Motor neuron (in vitro differentiated cells): ENCODE data around the gene KCNJ6. TPM values are rescaled to one million over a fixed set of nuclear protein-coding genes. Genes with fewer than 3 reads are reported as not detected.
"Not testable (repeated sequence)": the region's sequence is repeated elsewhere in the genome, so short reads cannot be mapped to it uniquely, and the experiment has no call there.

Source experiments
- ATAC-seq, 8 experiments: fragments of 200-7000 bp; cut with Tn5 transposase; replicated peaks in 6 of 8; 2 replicates each; pipeline ENCODE4 v1.8.0; 2021; ENCODE audit warnings: mild to moderate bottlenecking in 8 of 8, moderate library complexity in 8 of 8
- H3K27ac ChIP-seq, 2 donors: fragments of 250-450 bp; sonication (Bioruptor Pico); 2 replicates each; pipeline ENCODE4 v1.9.0; 2021; ENCODE audit warnings: antibody characterized with exemption in 2 of 2, mild to moderate bottlenecking in 2 of 2, moderate library complexity in 1 of 2
- H3K4me1 ChIP-seq, 2 donors: fragments of 250-450 bp; sonication (Bioruptor Pico); replicated peaks in 1 of 2; 2 replicates each; pipeline ENCODE4 v1.6.1; 2021; ENCODE audit warnings: antibody characterized with exemption in 2 of 2, mild to moderate bottlenecking in 2 of 2, moderate library complexity in 1 of 2
- H3K4me3 ChIP-seq, 5 donors: fragments of 250-450 bp; sonication (Bioruptor Pico); 2 replicates each; pipeline ENCODE4 v1.9.0; 2021; ENCODE audit warnings: antibody characterized with exemption in 5 of 5, mild to moderate bottlenecking in 5 of 5, moderate library complexity in 4 of 5
- WGBS, 10 experiments: fragments of 450-650 bp; shearing (Covaris generic); methylation state at CpG; one replicate each; pipeline ENCODE4 v1.0.0; 2022; 5-methylcytosine and 5-hydroxymethylcytosine counted together
- in situ Hi-C, 9 experiments: fragments of 400-800 bp; cut with MboI; loops; one replicate each; pipeline ENCODE4 v1.15.0; 2021; ENCODE audit warnings: low sequenced_read_pairs in 9 of 9, low pct_unique_long_range_greater_than_20kb in 2 of 9; ENCODE audit not compliant: unreplicated experiment in 9 of 9
- total RNA-seq, 8 experiments: library from RNA; unstranded; fragments of 300-600 nt; gene quantifications; 2 replicates each; pipeline versions ENCODE4 v1.2.3 to v1.2.4, GENCODE V29; 2022

The KCNJ6 gene
- total RNA-seq, 8 experiments from 2014 or later: 0.05 to 3.4 (median 0.61) TPM

DNA sequence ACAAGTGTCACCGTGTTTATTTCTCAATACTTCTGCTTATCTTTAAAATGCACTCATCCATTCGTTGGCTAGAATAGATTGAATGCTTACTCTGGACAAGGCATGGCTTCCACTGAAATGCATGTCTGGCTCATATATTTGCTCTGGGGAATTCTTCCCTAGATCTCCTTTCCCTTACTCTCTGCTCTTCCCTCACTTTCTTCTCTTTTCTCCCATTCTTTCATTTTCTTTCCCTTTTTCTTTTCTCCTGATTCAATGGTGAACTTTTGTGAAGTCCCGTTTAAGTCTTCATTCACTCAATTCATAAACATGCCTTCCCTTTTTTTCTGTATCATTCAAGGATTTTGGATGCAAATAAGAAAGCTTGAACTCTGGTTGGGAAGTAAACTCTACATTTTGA is 315.2 kb downstream of the KCNJ6 start:
- no peak overlapping the region for H3K27ac ChIP-seq
- in situ Hi-C loops: no loop called here
- 0 to 82% (median 72%) methylated on average over 1 to 3 of the region's 3 CpGs for WGBS, 10 experiments
- no peak overlapping the region for H3K4me3 ChIP-seq
- H3K4me1 ChIP-seq: no peaks in the 10 kb centered on the region
- ATAC-seq: no peak

GRCh38 chr21:37595944-37596343 is 320.3 kb downstream of the KCNJ6 start:
- H3K4me1 ChIP-seq: no peaks in the 10 kb centered on the region
- no peak for ATAC-seq

GRCh38 chr21:37594472-37594951 is 321.7 kb downstream of the KCNJ6 start:
- in situ Hi-C loops: no loop called here
- H3K4me1 ChIP-seq: no peaks in the 10 kb centered on the region
- no peak for ATAC-seq
- WGBS, 10 experiments: 33 to 100% (median 80%) methylated on average over 2 to 8 of the region's 15 CpGs; no CpG with 5 or more reads in 5 of the 10 experiments
- H3K4me3 ChIP-seq: no peak overlapping the region
- no peak overlapping the region for H3K27ac ChIP-seq

More at GRCh38 chr21:37595944-37596343, 320.3 kb downstream of the KCNJ6 start:
- in situ Hi-C loops: no loop called here
- no peak overlapping the region for H3K4me3 ChIP-seq
- WGBS, 10 experiments: 87 to 100% (median 100%) methylated on average over 1 to 3 of the region's 8 CpGs; no CpG with 5 or more reads in 5 of the 10 experiments
- H3K27ac ChIP-seq: no peak overlapping the region

- WGBS, 10 experiments: 20 to 100% (median 64%) methylated on average over 1 to 11 of the region's 19 CpGs; no CpG with 5 or more reads in 2 of the 10 experiments
- no peak overlapping the region for H3K4me3 ChIP-seq
- H3K27ac ChIP-seq: no peak overlapping the region
- H3K4me1 ChIP-seq: no peaks in the 10 kb centered on the region
- no peak for ATAC-seq
- in situ Hi-C loops: no loop called here
Measured at GRCh38 chr21:37593740-37594471, 322.4 kb downstream of the KCNJ6 start.

DNA sequence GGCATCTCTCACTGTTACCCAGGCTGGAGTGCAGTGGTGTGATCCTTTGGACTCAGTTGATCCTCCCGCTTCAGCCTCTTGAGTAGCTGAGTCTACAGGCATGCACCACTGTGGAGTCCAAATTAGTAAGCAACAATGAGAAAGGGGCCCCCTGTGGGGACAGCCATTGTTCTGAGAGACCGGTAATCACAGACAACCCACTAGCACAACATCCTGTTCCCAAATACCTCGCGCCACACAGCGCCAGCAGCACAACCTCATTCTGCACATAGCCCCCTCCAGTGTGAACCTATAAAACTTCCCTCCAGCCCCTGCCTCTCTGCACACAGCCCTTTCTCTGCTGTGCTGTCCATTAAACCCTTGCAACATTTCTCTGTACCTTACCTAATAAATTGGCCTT is 323.2 kb downstream of the KCNJ6 start:
- in situ Hi-C loops: no loop called here
- WGBS, 10 experiments: 0 to 100% (median 81%) methylated on average over 1 to 4 of the region's 5 CpGs; no CpG with 5 or more reads in 2 of the 10 experiments
- Histone ChIP-seq H3K4me1 (no peaks in the 10 kb centered on the region), H3K27ac (no peak overlapping the region), H3K4me3 (no peak overlapping the region)
- peak in 1 of 8 experiments; percentile 7 for ATAC-seq

- WGBS, 10 experiments: 38 to 60% (median 45%) methylated on average over 1 to 3 of the region's 4 CpGs; no CpG with 5 or more reads in 3 of the 10 experiments
- H3K4me3 ChIP-seq: no peak overlapping the region
- H3K27ac ChIP-seq: no peak overlapping the region
- H3K4me1 ChIP-seq: no peaks in the 10 kb centered on the region
- in situ Hi-C loops: no loop called here
- no peak for ATAC-seq
Measured at GRCh38 chr21:37592496-37592895, 323.8 kb downstream of the KCNJ6 start.

DNA sequence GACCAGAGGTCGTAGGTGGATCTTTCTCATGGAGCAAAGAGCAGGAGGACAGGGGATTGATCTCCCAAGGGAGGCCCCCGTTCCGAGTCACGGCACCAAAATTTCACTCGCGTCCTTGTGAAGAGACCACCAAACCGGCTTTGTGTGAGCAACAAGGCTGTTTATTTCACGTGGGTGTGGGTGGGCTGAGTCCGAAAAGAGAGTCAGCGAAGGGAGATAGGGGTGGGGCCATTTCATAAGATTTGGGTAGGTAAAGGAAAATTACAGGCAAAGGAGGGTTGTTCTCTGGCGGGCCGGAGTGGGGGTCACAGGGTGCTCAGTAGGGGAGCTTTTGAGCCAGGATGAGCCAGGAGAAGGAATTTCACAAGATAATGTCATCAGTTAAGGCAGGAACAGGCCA is 324.3 kb downstream of the KCNJ6 start:
- H3K4me3 ChIP-seq, H3K4me1 ChIP-seq, ATAC-seq, in situ Hi-C loops, H3K27ac ChIP-seq: not testable (repeated sequence)
- WGBS, 10 experiments: 90 to 100% methylated on average over 1 to 7 of the region's 12 CpGs; no CpG with 5 or more reads in 8 of the 10 experiments

DNA sequence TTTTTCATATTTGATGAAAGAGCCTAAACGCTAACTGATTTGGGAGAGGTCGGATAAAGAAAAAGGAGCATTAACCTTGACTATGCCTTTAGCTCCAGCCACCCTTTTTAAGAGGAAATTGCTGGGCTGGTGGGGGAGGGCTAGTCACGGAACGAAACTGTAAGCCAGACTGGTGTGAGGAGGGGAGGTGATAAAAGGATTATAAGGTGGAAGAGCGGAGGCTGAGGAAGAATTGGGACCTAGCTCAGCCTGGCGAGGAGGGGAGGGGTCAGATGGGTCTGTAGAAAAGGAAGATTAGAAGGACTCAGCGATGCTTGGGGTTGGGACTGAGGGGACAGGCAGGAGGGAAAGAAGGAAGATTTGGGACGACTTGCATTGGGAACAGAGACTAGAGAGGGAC is 325.4 kb downstream of the KCNJ6 start:
- H3K4me3 ChIP-seq, ATAC-seq, H3K27ac ChIP-seq, in situ Hi-C loops, H3K4me1 ChIP-seq: not testable (repeated sequence)
- WGBS, 10 experiments: 10 to 68% (median 50%) methylated on average over 1 to 5 of the region's 8 CpGs; no CpG with 5 or more reads in 3 of the 10 experiments

DNA sequence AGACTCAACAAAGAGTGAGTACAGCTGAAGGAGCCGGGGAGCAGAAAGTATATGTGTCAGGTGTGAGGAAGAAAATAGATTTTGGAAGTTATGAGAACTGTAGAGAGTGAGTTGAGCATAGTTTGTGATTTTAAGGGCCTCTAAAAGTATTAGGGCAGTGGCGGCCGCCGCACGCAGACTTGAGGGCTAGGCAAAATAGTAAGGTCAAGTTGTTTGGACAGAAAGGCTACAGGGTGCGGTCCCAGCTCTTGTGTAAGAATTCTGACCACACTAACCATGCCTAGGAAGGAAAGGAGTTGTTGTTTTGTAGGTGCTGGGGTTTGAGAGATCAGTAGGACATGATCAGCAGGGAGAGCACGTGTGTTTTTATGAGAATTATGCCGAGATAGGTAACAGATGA is 327.6 kb downstream of the KCNJ6 start:
- H3K27ac ChIP-seq, H3K4me3 ChIP-seq, in situ Hi-C loops, ATAC-seq, H3K4me1 ChIP-seq: not testable (repeated sequence)
- WGBS, 10 experiments: 0 to 100% (median 81%) methylated on average over 1 to 6 of the region's 8 CpGs; no CpG with 5 or more reads in 6 of the 10 experiments

DNA sequence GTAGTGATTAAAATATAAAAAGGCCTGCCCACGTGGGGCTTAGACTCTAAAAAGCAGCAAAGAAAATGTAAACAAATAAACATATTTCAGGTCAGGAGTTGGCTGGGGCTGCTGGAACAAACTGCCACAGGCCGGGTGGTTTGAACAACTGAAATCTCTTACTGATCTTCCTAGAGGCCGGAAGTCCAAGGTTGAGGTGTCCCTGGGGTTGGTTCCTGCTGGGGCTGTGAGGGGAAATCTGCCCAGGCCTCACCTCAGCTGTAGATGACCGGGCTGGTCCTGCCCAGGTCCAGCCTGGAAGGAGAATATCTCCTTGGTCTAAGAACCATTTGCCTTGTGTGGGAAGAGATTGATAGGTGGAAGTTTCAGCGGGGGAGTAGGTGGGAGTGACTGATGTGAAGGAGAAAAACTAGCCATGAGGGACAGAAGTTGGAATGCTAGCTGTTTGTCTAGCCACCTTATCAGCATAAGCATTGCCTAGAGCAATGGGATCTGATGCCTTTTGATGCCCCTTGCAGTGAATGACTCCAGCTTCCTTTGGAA is 328.6 kb downstream of the KCNJ6 start:
- in situ Hi-C loops: no loop called here
- no peak for ATAC-seq
- H3K4me3 ChIP-seq: no peak overlapping the region
- 0 to 60% (median 53%) methylated on average over 1 to 5 of the region's 5 CpGs; no CpG with 5 or more reads in 2 of the 10 experiments for WGBS, 10 experiments
- no peak overlapping the region for H3K27ac ChIP-seq
- H3K4me1 ChIP-seq: no peaks in the 10 kb centered on the region

DNA sequence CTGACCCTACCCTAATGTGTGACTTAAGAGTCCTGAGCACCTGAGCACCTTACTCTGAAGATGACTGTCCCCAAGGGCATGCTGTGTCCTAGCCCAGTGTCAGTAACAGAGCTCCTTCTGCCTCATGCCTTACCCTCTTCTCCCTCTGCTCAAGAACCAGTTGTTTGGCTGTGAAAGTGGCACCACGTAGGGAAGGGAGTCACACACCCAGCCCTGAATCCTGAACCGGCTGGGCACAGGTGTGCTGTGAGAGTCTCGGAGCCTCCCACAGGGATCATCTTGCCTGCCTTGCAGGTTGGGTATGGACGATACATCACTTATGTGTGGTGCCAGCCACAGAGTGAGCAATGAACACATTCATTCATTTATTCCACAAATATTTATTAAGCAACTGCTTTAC is 329.1 kb downstream of the KCNJ6 start:
- ATAC-seq: no peak
- peak overlapping the region in 1 of 2 donors; percentile 26 for H3K27ac ChIP-seq
- WGBS, 10 experiments: 58 to 100% (median 83%) methylated on average over 1 to 4 of the region's 4 CpGs; no CpG with 5 or more reads in 3 of the 10 experiments
- no peak overlapping the region for H3K4me3 ChIP-seq
- in situ Hi-C loops: no loop called here
- H3K4me1 ChIP-seq: no peaks in the 10 kb centered on the region

DNA sequence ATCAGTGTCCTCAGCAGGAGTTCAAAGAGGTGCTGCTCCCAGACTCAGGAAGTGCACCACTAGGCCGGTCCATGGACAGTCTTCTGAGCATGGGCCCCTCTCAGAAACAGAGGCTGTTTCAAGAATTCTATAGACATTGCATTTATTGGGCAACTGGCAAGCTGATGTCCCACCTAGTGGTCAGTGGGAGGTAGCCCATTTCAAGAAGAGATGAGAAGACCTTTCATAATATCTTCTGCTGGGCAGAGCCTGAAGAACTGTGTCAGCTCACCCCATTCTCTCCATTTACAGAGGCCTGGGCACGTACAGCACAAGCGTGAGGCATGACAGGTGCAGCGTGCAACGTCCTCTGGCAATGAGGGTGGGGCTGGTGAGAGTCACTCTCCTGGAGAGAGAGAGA is 333.7 kb downstream of the KCNJ6 start:
- no peak overlapping the region for H3K27ac ChIP-seq
- H3K4me3 ChIP-seq: no peak overlapping the region
- no peaks in the 10 kb centered on the region for H3K4me1 ChIP-seq
- 0 to 100% (median 55%) methylated on average over 1 to 5 of the region's 5 CpGs; no CpG with 5 or more reads in 2 of the 10 experiments for WGBS, 10 experiments
- peak; percentile 73 to 97 (median 81) for ATAC-seq
- in situ Hi-C loops: no loop called here

- WGBS, 10 experiments: 11 to 100% (median 57%) methylated on average over 1 to 3 of the region's 3 CpGs; no CpG with 5 or more reads in 2 of the 10 experiments
- no peaks in the 10 kb centered on the region for H3K4me1 ChIP-seq
- ATAC-seq: no peak
- no peak overlapping the region for H3K4me3 ChIP-seq
- H3K27ac ChIP-seq: no peak overlapping the region
- in situ Hi-C loops: no loop called here
Measured at GRCh38 chr21:37580666-37581065, 335.6 kb downstream of the KCNJ6 start.
